Trophoblast cell (in vitro differentiated cells and primary cell): ENCODE data around the gene GLT6D1.

Experiments
- DNase-seq, 2 donors: peaks; one replicate each; pipeline ENCODE4 v3.0.0-alpha.2; 2016
- H2AFZ ChIP-seq: 2 replicates; pipeline ENCODE4 v1.6.1; 2013; ENCODE audit warnings: low read length, moderate library complexity, mild to moderate bottlenecking; ENCODE audit not compliant: insufficient read depth, poor library complexity
- H2AK5ac ChIP-seq: 2 replicates; pipeline ENCODE4 v1.6.1; 2013; ENCODE audit warnings: mild to moderate bottlenecking, low read length
- H2BK120ac ChIP-seq: 2 replicates; pipeline ENCODE4 v1.6.1; 2013; ENCODE audit warnings: low read length, mild to moderate bottlenecking, moderate library complexity; ENCODE audit not compliant: insufficient read depth, poor library complexity
- H2BK12ac ChIP-seq: 2 replicates; pipeline ENCODE4 v1.6.1; 2013; ENCODE audit warnings: mild to moderate bottlenecking, low read length, moderate library complexity
- H2BK5ac ChIP-seq: 2 replicates; pipeline ENCODE4 v1.6.1; 2013; ENCODE audit warnings: low read length, low read depth, moderate library complexity, mild to moderate bottlenecking; ENCODE audit not compliant: poor library complexity
- H3K14ac ChIP-seq: 2 replicates; pipeline ENCODE4 v1.6.1; 2013; ENCODE audit warnings: mild to moderate bottlenecking, low read length
- H3K18ac ChIP-seq: 2 replicates; pipeline ENCODE4 v1.6.1; 2013; ENCODE audit warnings: mild to moderate bottlenecking, low read length
- H3K23ac ChIP-seq: 2 replicates; pipeline ENCODE4 v1.6.1; 2013; ENCODE audit warnings: low read length
- H3K27ac ChIP-seq: 2 replicates; pipeline ENCODE4 v1.5.1; 2013; ENCODE audit warnings: low read depth, mild to moderate bottlenecking, inconsistent platforms, low read length, moderate library complexity
- H3K27me3 ChIP-seq: 2 replicates; pipeline ENCODE4 v1.6.1; 2013; ENCODE audit warnings: inconsistent platforms, mild to moderate bottlenecking, low read length, moderate library complexity; ENCODE audit not compliant: insufficient read depth
- H3K36me3 ChIP-seq, 2 experiments: 1 replicate in 1 of 2; 2 replicates in 1 of 2; pipeline ENCODE4 v1.6.1; 2013; ENCODE audit warnings: low read length in 2 of 2, mild to moderate bottlenecking in 2 of 2, moderate library complexity in 1 of 2; ENCODE audit not compliant: insufficient read depth in 2 of 2, control insufficient read depth in 1 of 2
- H3K4ac ChIP-seq: 2 replicates; pipeline ENCODE4 v1.6.1; 2013; ENCODE audit warnings: low read depth, mild to moderate bottlenecking, low read length, moderate library complexity
- H3K4me1 ChIP-seq, 2 experiments: 1 replicate in 1 of 2; 2 replicates in 1 of 2; pipeline ENCODE4 v1.6.1; 2013; ENCODE audit warnings: low read length in 2 of 2, mild to moderate bottlenecking in 2 of 2, moderate library complexity in 1 of 2; ENCODE audit not compliant: insufficient read depth in 2 of 2, control insufficient read depth in 1 of 2
- H3K4me2 ChIP-seq: 2 replicates; pipeline ENCODE4 v1.6.1; 2013; ENCODE audit warnings: inconsistent platforms, mild to moderate bottlenecking, low read length, moderate library complexity
- H3K4me3 ChIP-seq: 2 replicates; pipeline ENCODE4 v1.5.1; 2013; ENCODE audit warnings: mild to moderate bottlenecking, low read depth, low read length, inconsistent platforms
- H3K79me1 ChIP-seq: one replicate; pipeline ENCODE4 v1.6.1; 2013; ENCODE audit warnings: low read length
- H3K79me2 ChIP-seq: 2 replicates; pipeline ENCODE4 v1.6.1; 2013; ENCODE audit warnings: low read length, mild to moderate bottlenecking; ENCODE audit not compliant: control insufficient read depth, insufficient read depth, poor library complexity
- H3K9ac ChIP-seq: 2 replicates; pipeline ENCODE4 v1.6.1; 2013; ENCODE audit warnings: mild to moderate bottlenecking, low read length
- H3K9me3 ChIP-seq: 2 replicates; pipeline ENCODE4 v1.6.1; 2013; ENCODE audit warnings: low read depth, mild to moderate bottlenecking, control low read depth, inconsistent platforms, low read length; ENCODE audit not compliant: insufficient read depth
- H4K12ac ChIP-seq: 2 replicates; pipeline ENCODE4 v1.6.1; 2013; ENCODE audit warnings: low read depth, mild to moderate bottlenecking, low read length, moderate library complexity
- H4K8ac ChIP-seq: 2 replicates; pipeline ENCODE4 v1.6.1; 2013; ENCODE audit warnings: low read depth, mild to moderate bottlenecking, low read length, moderate library complexity
- H4K91ac ChIP-seq: one replicate; pipeline ENCODE4 v1.6.1; 2013; ENCODE audit warnings: low read depth, mild to moderate bottlenecking, low read length, moderate library complexity
- WGBS: extraction: QIAGEN DNeasy Blood & Tissue Kit; methylation state at CpG from one replicate; pipeline ENCODE4 v1.1.7; 2013; ENCODE audit warnings: missing lambda C conversion rate; ENCODE audit not compliant: insufficient read length, insufficient coverage; ENCODE audit errors: extremely low coverage; 5-methylcytosine and 5-hydroxymethylcytosine counted together

Gene GLT6D1

DNA sequence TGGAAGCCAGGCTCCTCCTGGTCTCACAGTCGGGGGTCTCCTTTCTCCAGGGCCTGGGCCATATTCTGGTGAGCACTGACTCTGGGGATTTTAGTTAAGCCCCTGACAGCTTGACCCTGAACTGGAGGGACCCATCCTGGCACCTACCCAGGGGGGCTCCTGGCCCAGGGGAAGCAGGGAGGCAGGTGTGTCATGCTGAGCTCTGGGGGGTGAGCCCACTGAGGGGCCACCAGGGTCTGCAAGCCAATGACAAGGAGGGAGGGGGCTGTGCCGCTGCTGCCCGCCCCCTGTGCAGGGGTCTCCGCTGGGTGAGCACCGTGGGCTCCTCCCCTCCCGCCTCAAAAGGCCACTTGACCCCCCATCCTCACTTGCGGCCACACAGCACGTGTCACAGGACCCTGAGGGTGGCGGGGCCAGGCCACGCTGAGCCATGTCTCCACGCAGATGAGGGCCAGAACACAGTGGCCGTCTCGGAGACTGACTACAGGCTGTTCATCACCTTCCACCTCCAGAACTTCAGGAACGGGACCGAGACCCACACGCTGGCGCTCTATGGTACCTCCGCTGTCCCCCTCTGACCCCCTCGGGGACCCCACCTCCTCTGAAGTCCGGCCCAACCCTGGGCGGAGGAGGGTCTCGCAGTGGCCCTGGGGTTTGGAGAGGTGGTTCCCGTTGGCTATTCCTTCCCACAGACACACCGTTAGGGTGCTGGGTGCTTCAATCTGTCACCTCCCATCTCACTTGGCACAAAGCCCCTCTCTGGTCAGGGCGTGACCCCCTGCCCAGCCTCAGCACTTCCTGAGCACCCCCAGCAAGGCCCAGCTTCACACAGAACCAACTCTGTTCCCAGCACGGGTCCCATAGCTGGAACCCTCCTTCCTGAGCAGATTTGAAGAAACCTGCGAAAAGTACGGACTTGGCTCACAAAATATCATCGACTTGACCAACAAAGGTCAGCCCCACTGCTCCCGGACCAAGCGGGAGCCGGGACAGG, 25.8 kb upstream of the GLT6D1 start:
- WGBS = no CpG with 5 or more reads among the region's 32 CpGs

DNA sequence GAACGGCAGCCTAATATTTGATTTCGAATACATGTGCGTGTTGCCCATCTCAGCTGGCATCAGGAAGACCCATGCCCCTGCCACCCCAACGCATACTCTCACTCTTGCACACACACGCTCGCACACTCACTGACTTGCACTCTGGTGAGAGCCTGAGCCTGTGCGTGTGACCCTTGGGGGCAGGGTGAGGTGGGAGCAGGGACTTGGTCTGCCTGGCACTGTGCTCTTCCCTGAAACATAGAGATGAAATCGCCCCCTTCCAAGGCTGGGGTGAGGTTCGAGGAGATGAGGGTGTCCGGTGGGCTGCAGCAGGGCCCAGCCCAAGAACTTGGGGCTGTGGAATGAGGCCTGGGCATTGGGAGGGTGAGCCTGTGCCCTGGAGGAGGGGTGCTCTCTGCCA, 24.9 kb upstream of the GLT6D1 start:
- H3K4me3 ChIP-seq = no peak overlapping the region
- DNase-seq = no peak
- H2AFZ ChIP-seq = no peak overlapping the region
- no peak overlapping the region for H3K23ac ChIP-seq
- H4K91ac ChIP-seq = no peak overlapping the region
- no peak overlapping the region for H2AK5ac ChIP-seq
- H4K8ac ChIP-seq = no peak overlapping the region
- no peaks in the 10 kb centered on the region for H3K27me3 ChIP-seq
- H4K12ac ChIP-seq = no peak overlapping the region
- H3K79me1 ChIP-seq = no peaks in the 10 kb centered on the region
- no peaks in the 10 kb centered on the region for H3K4me1 ChIP-seq
- WGBS = no CpG with 5 or more reads among the region's 10 CpGs
- no peak overlapping the region for H3K18ac ChIP-seq
- no peak overlapping the region for H3K9ac ChIP-seq
- H3K14ac ChIP-seq = no peak overlapping the region
- no peak overlapping the region for H2BK5ac ChIP-seq
- H2BK12ac ChIP-seq = no peak overlapping the region
- H3K36me3 ChIP-seq = no peaks in the 10 kb centered on the region
- H2BK120ac ChIP-seq = no peak overlapping the region
- H3K4me2 ChIP-seq = no peak overlapping the region
- no peak overlapping the region for H3K27ac ChIP-seq
- no peak overlapping the region for H3K4ac ChIP-seq
- no peaks in the 10 kb centered on the region for H3K79me2 ChIP-seq
- H3K9me3 ChIP-seq = peaks cover 17% of the 10 kb centered on the region

More for the DNA sequence above, 25.8 kb upstream of the GLT6D1 start:
- H2BK120ac ChIP-seq = no peak overlapping the region
- H2AFZ ChIP-seq = no peak overlapping the region
- no peak overlapping the region for H2BK12ac ChIP-seq
- H2BK5ac ChIP-seq = no peak overlapping the region
- H3K36me3 ChIP-seq = no peaks in the 10 kb centered on the region
- no peaks in the 10 kb centered on the region for H3K79me1 ChIP-seq
- no peak overlapping the region for H2AK5ac ChIP-seq
- no peak overlapping the region for H3K23ac ChIP-seq
- DNase-seq = no peak
- H4K12ac ChIP-seq = no peak overlapping the region
- H4K8ac ChIP-seq = no peak overlapping the region
- no peak overlapping the region for H4K91ac ChIP-seq
- H3K4ac ChIP-seq = no peak overlapping the region
- H3K4me3 ChIP-seq = no peak overlapping the region
- H3K4me2 ChIP-seq = no peak overlapping the region
- H3K79me2 ChIP-seq = no peaks in the 10 kb centered on the region
- no peak overlapping the region for H3K9ac ChIP-seq
- no peaks in the 10 kb centered on the region for H3K4me1 ChIP-seq
- H3K27me3 ChIP-seq = no peaks in the 10 kb centered on the region
- H3K18ac ChIP-seq = no peak overlapping the region
- no peak overlapping the region for H3K27ac ChIP-seq
- H3K9me3 ChIP-seq = peaks cover 19% of the 10 kb centered on the region
- no peak overlapping the region for H3K14ac ChIP-seq

DNA sequence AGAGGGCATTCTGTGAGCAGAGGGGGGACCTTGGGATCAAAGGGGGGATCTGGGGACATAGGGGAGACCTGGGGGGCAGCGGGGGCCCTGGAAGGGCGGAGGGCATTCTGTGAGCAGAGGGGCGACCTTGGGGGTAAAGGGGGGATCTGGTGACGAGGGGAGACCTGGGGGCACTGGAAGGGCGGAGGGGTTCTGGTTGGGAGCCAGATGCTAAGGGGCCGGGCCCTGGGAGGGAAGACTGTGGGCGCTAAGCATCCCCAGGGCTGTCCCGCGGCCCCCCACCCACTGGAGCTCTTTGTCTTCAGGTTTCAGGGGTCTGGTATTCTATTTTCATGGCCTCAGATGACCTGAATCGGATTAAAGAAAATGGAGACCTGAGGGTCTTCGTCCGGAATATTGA, 24.5 kb upstream of the GLT6D1 start:
- H2AFZ ChIP-seq = no peak overlapping the region

DNA sequence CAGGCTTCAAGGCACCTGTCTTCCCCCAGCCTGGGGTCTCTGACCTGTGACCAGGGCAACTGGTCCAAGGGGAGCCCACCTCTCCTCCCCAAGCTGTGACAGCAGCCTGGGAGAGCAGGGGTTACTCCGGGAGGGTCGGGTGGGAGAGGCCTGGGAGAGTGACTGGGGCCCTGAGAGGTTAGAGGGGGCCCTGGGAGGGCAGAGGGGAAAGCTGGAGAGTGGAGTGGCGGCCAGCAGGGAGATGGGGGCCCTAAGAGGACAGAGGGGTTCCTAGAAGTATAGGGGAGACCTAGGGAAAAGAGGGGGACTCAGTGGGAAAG, 24.1 kb upstream of the GLT6D1 start:
- no peak overlapping the region for H4K12ac ChIP-seq

More for the DNA sequence above, 24.5 kb upstream of the GLT6D1 start:
- H3K14ac ChIP-seq = no peak overlapping the region
- no peak overlapping the region for H4K91ac ChIP-seq
- H2BK5ac ChIP-seq = no peak overlapping the region
- H3K36me3 ChIP-seq = no peaks in the 10 kb centered on the region
- no peaks in the 10 kb centered on the region for H3K79me1 ChIP-seq
- no peak overlapping the region for H2BK12ac ChIP-seq
- H3K4me1 ChIP-seq = no peaks in the 10 kb centered on the region
- no peak overlapping the region for H3K4me2 ChIP-seq
- no peaks in the 10 kb centered on the region for H3K27me3 ChIP-seq
- H3K79me2 ChIP-seq = no peaks in the 10 kb centered on the region
- H3K18ac ChIP-seq = no peak overlapping the region
- no peak overlapping the region for H4K12ac ChIP-seq
- H3K9ac ChIP-seq = no peak overlapping the region
- H2BK120ac ChIP-seq = no peak overlapping the region
- WGBS = no CpG with 5 or more reads among the region's 12 CpGs
- no peak overlapping the region for H4K8ac ChIP-seq
- H2AK5ac ChIP-seq = no peak overlapping the region
- no peak overlapping the region for H3K4me3 ChIP-seq
- no peak overlapping the region for H3K27ac ChIP-seq
- no peak overlapping the region for H3K23ac ChIP-seq
- peaks cover 17% of the 10 kb centered on the region for H3K9me3 ChIP-seq
- DNase-seq = no peak
- no peak overlapping the region for H3K4ac ChIP-seq

More for the DNA sequence above, 24.1 kb upstream of the GLT6D1 start:
- no peaks in the 10 kb centered on the region for H3K79me2 ChIP-seq
- no peak overlapping the region for H3K14ac ChIP-seq
- no peak overlapping the region for H3K9ac ChIP-seq
- no peak overlapping the region for H2BK12ac ChIP-seq
- H4K91ac ChIP-seq = no peak overlapping the region
- no peak overlapping the region for H2BK5ac ChIP-seq
- H3K4me1 ChIP-seq = no peaks in the 10 kb centered on the region
- no peaks in the 10 kb centered on the region for H3K79me1 ChIP-seq
- no peak for DNase-seq
- H3K4ac ChIP-seq = no peak overlapping the region
- no peak overlapping the region for H2AK5ac ChIP-seq
- no peak overlapping the region for H3K23ac ChIP-seq
- H3K18ac ChIP-seq = no peak overlapping the region
- no peak overlapping the region for H3K4me2 ChIP-seq
- no CpG with 5 or more reads among the region's 3 CpGs for WGBS
- H2AFZ ChIP-seq = no peak overlapping the region
- H3K27ac ChIP-seq = no peak overlapping the region
- no peak overlapping the region for H4K8ac ChIP-seq
- no peak overlapping the region for H3K4me3 ChIP-seq
- peaks cover 12% of the 10 kb centered on the region for H3K9me3 ChIP-seq
- H3K27me3 ChIP-seq = no peaks in the 10 kb centered on the region
- no peaks in the 10 kb centered on the region for H3K36me3 ChIP-seq
- H2BK120ac ChIP-seq = no peak overlapping the region
